HEK293 (cell line): ENCODE measurements around the gene HMSD.

Experiments
- CTCF ChIA-PET: fragments of 350-600 bp; formaldehyde crosslinking; extraction: SDS; loops from one replicate; lab custom pipeline; 2021; ENCODE audit warnings: antibody characterized with exemption; lab: Yijun Ruan, JAX
- POLR2A ChIA-PET: fragments of 300-600 bp; formaldehyde crosslinking; extraction: SDS; loops from one replicate; lab custom pipeline; 2020; ENCODE audit warnings: antibody characterized with exemption, inconsistent platforms; lab: Yijun Ruan, JAX
- H3K27ac ChIP-seq: fragments of 200-500 bp; sonication (Bioruptor generic); 2 replicates; pipeline ENCODE4 v1.5.1; 2014; ENCODE audit warnings: low read depth, low read length, control low read depth, inconsistent platforms; ENCODE audit errors: extremely low read depth
- H3K36me3 ChIP-seq, 2 experiments: fragments of 200-500 bp in 1 of 2; sonication (Bioruptor generic) in 1 of 2; 1 replicate in 1 of 2; 2 replicates in 1 of 2; pipeline ENCODE4 v1.5.1; 2014 to 2017; ENCODE audit warnings: inconsistent platforms in 2 of 2, low read length in 2 of 2; ENCODE audit not compliant: control insufficient read depth in 2 of 2, insufficient read depth in 1 of 2
- H3K4me1 ChIP-seq: fragments of 200-500 bp; sonication (Bioruptor generic); 2 replicates; pipeline ENCODE4 v1.5.1; 2014; ENCODE audit warnings: mild to moderate bottlenecking, low read length, inconsistent platforms; ENCODE audit not compliant: control insufficient read depth, insufficient read depth
- H3K4me3 ChIP-seq: 2 replicates; pipeline ENCODE4 v1.5.1; 2011; ENCODE audit warnings: low read depth, mild to moderate bottlenecking, control low read depth, low read length, moderate library complexity
- H3K9me3 ChIP-seq: fragments of 200-500 bp; sonication (Bioruptor generic); 2 replicates; pipeline ENCODE4 v1.5.1; 2014; ENCODE audit warnings: low read depth, low read length, inconsistent platforms; ENCODE audit not compliant: control insufficient read depth, insufficient read depth
- BCL11B ChIP-seq: fragments of 450-650 bp; formaldehyde crosslinking; IDR thresholded peaks from 2 replicates; pipeline ENCODE4 v1.5.1; 2016; ENCODE audit warnings: low read depth, missing biosample characterization, missing genetic modification characterization
- CTCF ChIP-seq: fragments of 450-650 bp; formaldehyde crosslinking; IDR thresholded peaks from 2 replicates; pipeline ENCODE4 v1.5.1; 2016; ENCODE audit warnings: missing biosample characterization, missing genetic modification characterization
- GLIS1 ChIP-seq: fragments of 450-650 bp; formaldehyde crosslinking; IDR thresholded peaks from 2 replicates; pipeline ENCODE4 v1.5.1; 2016; ENCODE audit warnings: missing biosample characterization, missing genetic modification characterization
- GLIS2 ChIP-seq: fragments of 450-650 bp; formaldehyde crosslinking; IDR thresholded peaks from 2 replicates; pipeline ENCODE4 v1.5.1; 2016; ENCODE audit warnings: missing biosample characterization, missing genetic modification characterization
- MZF1 ChIP-seq: fragments of 450-650 bp; formaldehyde crosslinking; IDR thresholded peaks from 2 replicates; pipeline ENCODE4 v1.5.1; 2017; ENCODE audit warnings: missing biosample characterization, missing genetic modification characterization, borderline replicate concordance
- PRDM1 ChIP-seq: fragments of 450-650 bp; formaldehyde crosslinking; IDR thresholded peaks from 2 replicates; pipeline ENCODE4; 2016; ENCODE audit warnings: missing biosample characterization, missing genetic modification characterization
- SCRT1 ChIP-seq: fragments of 450-650 bp; formaldehyde crosslinking; IDR thresholded peaks from 2 replicates; pipeline ENCODE4 v1.5.1; 2016; ENCODE audit warnings: missing biosample characterization, missing genetic modification characterization, borderline replicate concordance
- SCRT2 ChIP-seq: fragments of 450-650 bp; formaldehyde crosslinking; IDR thresholded peaks from 2 replicates; pipeline ENCODE4 v1.5.1; 2016; ENCODE audit warnings: missing biosample characterization, missing genetic modification characterization
- SETDB1 ChIP-seq: IDR thresholded peaks from one replicate; pipeline ENCODE4 v1.6.1; 2017; ENCODE audit warnings: mild to moderate bottlenecking, low read length, moderate library complexity, mixed read lengths; ENCODE audit not compliant: insufficient read length
- SP2 ChIP-seq: fragments of 450-650 bp; formaldehyde crosslinking; IDR thresholded peaks from 2 replicates; pipeline ENCODE4 v1.5.1; 2016; ENCODE audit warnings: missing biosample characterization, missing genetic modification characterization
- SP3 ChIP-seq: fragments of 450-650 bp; formaldehyde crosslinking; IDR thresholded peaks from 2 replicates; pipeline ENCODE4 v1.5.1; 2016; ENCODE audit warnings: missing biosample characterization, missing genetic modification characterization
- TCF7L2 ChIP-seq: IDR thresholded peaks from 2 replicates; pipeline ENCODE4 v1.6.1; 2011; ENCODE audit warnings: low read depth, mild to moderate bottlenecking, inconsistent platforms, low read length, moderate library complexity, borderline replicate concordance
- TRIM28 ChIP-seq: IDR thresholded peaks from 2 replicates; pipeline ENCODE4 v1.6.1; 2011; ENCODE audit warnings: low read length, control low read depth, borderline replicate concordance
- ZBTB17 ChIP-seq: fragments of 450-650 bp; formaldehyde crosslinking; IDR thresholded peaks from 2 replicates; pipeline ENCODE4 v1.5.1; 2016; ENCODE audit warnings: missing biosample characterization, missing genetic modification characterization
- ZBTB8A ChIP-seq: fragments of 450-650 bp; formaldehyde crosslinking; IDR thresholded peaks from 2 replicates; pipeline ENCODE4 v1.5.1; 2016; ENCODE audit warnings: missing biosample characterization, missing genetic modification characterization
- ZIC2 ChIP-seq: fragments of 450-650 bp; formaldehyde crosslinking; IDR thresholded peaks from 2 replicates; pipeline ENCODE4 v1.5.1; 2016; ENCODE audit warnings: missing biosample characterization, missing genetic modification characterization
- ZNF335 ChIP-seq: fragments of 450-650 bp; formaldehyde crosslinking; conservative IDR thresholded peaks from 2 replicates; pipeline ENCODE4 v1.5.1; 2016; ENCODE audit warnings: missing biosample characterization, missing genetic modification characterization
- ZNF488 ChIP-seq: fragments of 450-650 bp; formaldehyde crosslinking; IDR thresholded peaks from 2 replicates; pipeline ENCODE4 v1.5.1; 2016; ENCODE audit warnings: missing biosample characterization, missing genetic modification characterization
- ZNF626 ChIP-seq: fragments of 450-650 bp; sonication (Bioruptor Pico); formaldehyde crosslinking; IDR thresholded peaks from 2 replicates; pipeline ENCODE4 v1.5.1; 2018; ENCODE audit warnings: missing biosample characterization, missing genetic modification characterization, inconsistent platforms
- ZNF645 ChIP-seq: fragments of 450-650 bp; formaldehyde crosslinking; IDR thresholded peaks from 2 replicates; pipeline ENCODE4; 2016; ENCODE audit warnings: missing biosample characterization, missing genetic modification characterization
- ZXDB ChIP-seq: fragments of 450-650 bp; formaldehyde crosslinking; IDR thresholded peaks from 2 replicates; pipeline ENCODE4 v1.5.1; 2016; ENCODE audit warnings: missing biosample characterization, missing genetic modification characterization
- TF ChIP-seq, protein P1 (sequence below): fragments of 450-650 bp; formaldehyde crosslinking; IDR thresholded peaks from 2 replicates; pipeline ENCODE4 v1.5.1; 2016; ENCODE audit warnings: missing biosample characterization, missing genetic modification characterization

The HMSD gene, protein sequence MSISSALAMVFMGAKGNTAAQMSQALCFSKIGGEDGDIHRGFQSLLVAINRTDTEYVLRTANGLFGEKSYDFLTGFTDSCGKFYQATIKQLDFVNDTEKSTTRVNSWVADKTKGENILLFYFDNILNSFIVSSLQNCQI

GRCh38 chr18:63949068-63949737 lies at the start of gene HMSD:
TSS of gene HMSD (plus strand) at chr18:63949301. CDS start at chr18:63953456, 4,155 bp downstream.
- no peaks in the 10 kb centered on the region for H3K4me1 ChIP-seq
- ChIA-PET CTCF (interaction anchor here (0.7 to 2.4 kb wide), 4 partner anchors 8 to 988 kb away, joined by 3 to 11 read pairs (median 4); no protein-coding TSS in a partner anchor), POLR2A (no interaction called here)
- no peaks in the 10 kb centered on the region for H3K9me3 ChIP-seq
- H3K4me3 ChIP-seq: peak within 1 kb of the TSS; percentile 32
- H3K36me3 ChIP-seq: no peaks in the 10 kb centered on the region; a peak in 1 of 3 replicates
- H3K27ac ChIP-seq: peak within 1 kb of the TSS; percentile 58
- TF ChIP-seq BCL11B (tag by site-specific recombination): no peak
- TF ChIP-seq, protein P1, sequence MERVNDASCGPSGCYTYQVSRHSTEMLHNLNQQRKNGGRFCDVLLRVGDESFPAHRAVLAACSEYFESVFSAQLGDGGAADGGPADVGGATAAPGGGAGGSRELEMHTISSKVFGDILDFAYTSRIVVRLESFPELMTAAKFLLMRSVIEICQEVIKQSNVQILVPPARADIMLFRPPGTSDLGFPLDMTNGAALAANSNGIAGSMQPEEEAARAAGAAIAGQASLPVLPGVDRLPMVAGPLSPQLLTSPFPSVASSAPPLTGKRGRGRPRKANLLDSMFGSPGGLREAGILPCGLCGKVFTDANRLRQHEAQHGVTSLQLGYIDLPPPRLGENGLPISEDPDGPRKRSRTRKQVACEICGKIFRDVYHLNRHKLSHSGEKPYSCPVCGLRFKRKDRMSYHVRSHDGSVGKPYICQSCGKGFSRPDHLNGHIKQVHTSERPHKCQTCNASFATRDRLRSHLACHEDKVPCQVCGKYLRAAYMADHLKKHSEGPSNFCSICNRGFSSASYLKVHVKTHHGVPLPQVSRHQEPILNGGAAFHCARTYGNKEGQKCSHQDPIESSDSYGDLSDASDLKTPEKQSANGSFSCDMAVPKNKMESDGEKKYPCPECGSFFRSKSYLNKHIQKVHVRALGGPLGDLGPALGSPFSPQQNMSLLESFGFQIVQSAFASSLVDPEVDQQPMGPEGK (tag by site-specific recombination): peak; percentile 30; the same call in 1 of the 2 replicates
- peak; percentile 26; the same call in 1 of the 2 replicates for TF ChIP-seq ZIC2 (tag by site-specific recombination)
- TF ChIP-seq ZNF645 (tag by site-specific recombination): no peak
- peak; percentile 74; the same call in 1 of the 2 replicates for TF ChIP-seq MZF1
- TF ChIP-seq CTCF: 0 out of 2 replicates have a peak, but pooled peaks have one; percentile 31
- TF ChIP-seq ZBTB17 (tag by site-specific recombination): peak; percentile 60; the same call in 1 of the 2 replicates
- TF ChIP-seq ZXDB (tag by site-specific recombination): peak; percentile 23; the same call in 1 of the 2 replicates
- TF ChIP-seq TCF7L2: no peak
- TF ChIP-seq ZNF626: no peak
- peak; percentile 55 for TF ChIP-seq SP3 (tag by site-specific recombination)
- TF ChIP-seq SCRT2 (tag by site-specific recombination): peak; percentile 99
- no peak for TF ChIP-seq SETDB1
- no peak for TF ChIP-seq ZNF488 (tag by site-specific recombination)
- TF ChIP-seq SP2 (tag by site-specific recombination): peak; percentile 80
- 0 out of 2 replicates have a peak, but pooled peaks have one; percentile 15 for TF ChIP-seq ZNF335 (tag by site-specific recombination)
- peak; percentile 64 for TF ChIP-seq ZBTB8A
- TF ChIP-seq GLIS2 (tag by site-specific recombination): peak; percentile 61
- no peak for TF ChIP-seq TRIM28
- TF ChIP-seq PRDM1 (tag by site-specific recombination): 0 out of 2 replicates have a peak, but pooled peaks have one; percentile 21
- TF ChIP-seq GLIS1 (tag by site-specific recombination): peak; percentile 27; the same call in 1 of the 2 replicates
- peak; percentile 91 for TF ChIP-seq SCRT1 (tag by site-specific recombination)
